ENCODE measurements around the gene ELL.

ELL gene

GRCh38 chr19:18433735-18434398 lies 88.0 kb downstream of the ELL start:
- no peak for DNase-seq (ENCODE audit: insufficient read length, low spot score)
- no peak for FAIRE-seq
- no peak for TF ChIP-seq POLR2A (IDR thresholded peaks at IDR 0.05; ENCODE audit: low read depth, low read length)

- TF ChIP-seq POLR2A (IDR thresholded peaks at IDR 0.05; ENCODE audit: low read depth, low read length) = no peak
- no peak for DNase-seq (ENCODE audit: insufficient read length, low spot score)
- FAIRE-seq = no peak
Measured at GRCh38 chr19:18433015-18433691, 88.7 kb downstream of the ELL start.

GRCh38 chr19:18432275-18433014 lies 89.4 kb downstream of the ELL start:
- no peak for TF ChIP-seq POLR2A (IDR thresholded peaks at IDR 0.05; ENCODE audit: low read depth, low read length)
- no peak for FAIRE-seq
- DNase-seq (ENCODE audit: insufficient read length, low spot score) = no peak

GRCh38 chr19:18431351-18432197 lies 90.3 kb downstream of the ELL start:
- FAIRE-seq (no peak), DNase-seq (ENCODE audit: insufficient read length, low spot score) (no peak)
- TF ChIP-seq POLR2A (IDR thresholded peaks at IDR 0.05; ENCODE audit: low read depth, low read length) = no peak

- DNase-seq (ENCODE audit: insufficient read length, low spot score) (no peak), FAIRE-seq (no peak)
- no peak for TF ChIP-seq POLR2A (IDR thresholded peaks at IDR 0.05; ENCODE audit: low read depth, low read length)
Measured at GRCh38 chr19:18430417-18431144, 91.3 kb downstream of the ELL start.

GRCh38 chr19:18429717-18430416 lies 92.0 kb downstream of the ELL start:
- no peak for FAIRE-seq
- no peak for TF ChIP-seq POLR2A (IDR thresholded peaks at IDR 0.05; ENCODE audit: low read depth, low read length)

GRCh38 chr19:18428787-18429674 lies 92.8 kb downstream of the ELL start:
- FAIRE-seq = no peak
- DNase-seq (ENCODE audit: insufficient read length, low spot score) = peak; percentile 94

More at GRCh38 chr19:18429717-18430416, 92.0 kb downstream of the ELL start:
- no peak for DNase-seq (ENCODE audit: insufficient read length, low spot score)

GRCh38 chr19:18428173-18428786 lies 93.6 kb downstream of the ELL start:
- no peak for TF ChIP-seq POLR2A (IDR thresholded peaks at IDR 0.05; ENCODE audit: low read depth, low read length)
- DNase-seq (ENCODE audit: insufficient read length, low spot score) (no peak), FAIRE-seq (no peak)

More at GRCh38 chr19:18428787-18429674, 92.8 kb downstream of the ELL start:
- TF ChIP-seq POLR2A (IDR thresholded peaks at IDR 0.05; ENCODE audit: low read depth, low read length) = peak; percentile 15; the same call in 1 of the 2 replicates

- TF ChIP-seq POLR2A (IDR thresholded peaks at IDR 0.05; ENCODE audit: low read depth, low read length) = no peak
- no peak for DNase-seq (ENCODE audit: insufficient read length, low spot score)
- FAIRE-seq = no peak
Measured at GRCh38 chr19:18427743-18428113, 94.1 kb downstream of the ELL start.

GRCh38 chr19:18427080-18427742 lies 94.7 kb downstream of the ELL start:
- DNase-seq (ENCODE audit: insufficient read length, low spot score) = no peak
- no peak for FAIRE-seq
- no peak for TF ChIP-seq POLR2A (IDR thresholded peaks at IDR 0.05; ENCODE audit: low read depth, low read length)

- FAIRE-seq = no peak
- no peak for TF ChIP-seq POLR2A (IDR thresholded peaks at IDR 0.05; ENCODE audit: low read depth, low read length)
- no peak for DNase-seq (ENCODE audit: insufficient read length, low spot score)
Measured at GRCh38 chr19:18426416-18426767, 95.5 kb downstream of the ELL start.

Data from H54 (cell line).